Endothelial cell of umbilical vein (primary cell): ENCODE results near the gene RPS18. TPM values are rescaled to one million over a fixed set of nuclear protein-coding genes. Genes with fewer than 3 reads are reported as not detected.

ENCODE experiments used
- BruUV-seq: library from RNA; stranded (reverse); fragments of 400-500 nt; replicated peaks from 2 replicates; lab custom pipeline; 2021; lab: Mats Ljungman, UMichigan
- CTCF ChIA-PET: fragments of 300-600, 350-600 bp; sonication (Branson Sonifier 250); formaldehyde crosslinking; loops from one replicate; lab custom pipeline; 2021; ENCODE audit warnings: antibody characterized with exemption, inconsistent platforms; lab: Charles Lee
- POLR2A ChIA-PET: fragments of 300-600, 350-600 bp; sonication (Branson Sonifier 250); formaldehyde crosslinking; loops from one replicate; lab custom pipeline; 2021; ENCODE audit warnings: antibody characterized with exemption, inconsistent platforms; lab: Charles Lee
- DNase-seq: peaks from one replicate; pipeline ENCODE4 v3.0.0-alpha.2; 2011; ENCODE audit warnings: low read depth, low spot score
- FAIRE-seq: peaks from 2 replicates; lab custom pipeline; 2011; peaks lifted over from hg19 to GRCh38; lab: Jason Lieb, UNC
- H2AFZ ChIP-seq: 2 replicates; pipeline ENCODE4 v1.6.0; 2012; ENCODE audit warnings: low read depth, low read length, control low read depth, inconsistent platforms
- H3K27ac ChIP-seq: 2 replicates; pipeline ENCODE4 v1.5.1; 2011; ENCODE audit warnings: low read depth, mild to moderate bottlenecking, control low read depth, low read length, moderate library complexity; ENCODE audit not compliant: insufficient read depth
- H3K27me3 ChIP-seq, 2 experiments: 2 replicates each; pipeline versions ENCODE4 v1.6.0 to v1.6.1; 2011; ENCODE audit warnings: low read length in 2 of 2, mixed read lengths in 1 of 2; ENCODE audit not compliant: control insufficient read depth in 2 of 2, insufficient read depth in 2 of 2
- H3K36me3 ChIP-seq, 2 experiments: 2 replicates in 1 of 2; 3 replicates in 1 of 2; pipeline ENCODE4 v1.5.1; 2011; ENCODE audit warnings: low read length in 2 of 2, mild to moderate bottlenecking in 1 of 2, moderate library complexity in 1 of 2; ENCODE audit not compliant: control insufficient read depth in 2 of 2, insufficient read depth in 2 of 2; ENCODE audit errors: extremely low read depth in 1 of 2
- H3K4me1 ChIP-seq: 3 replicates; pipeline ENCODE4 v1.5.1; 2011; ENCODE audit warnings: mild to moderate bottlenecking, low read length; ENCODE audit not compliant: control insufficient read depth, insufficient read depth; ENCODE audit errors: extremely low read depth
- H3K4me2 ChIP-seq: 2 replicates; pipeline ENCODE4 v1.6.1; 2011; ENCODE audit warnings: low read length, control low read depth, mixed read lengths; ENCODE audit not compliant: insufficient read depth
- H3K4me3 ChIP-seq, 3 experiments: fragments of 200-600 bp in 1 of 3; sonication (generic), shearing (Covaris generic) in 1 of 3; replicated peaks in 1 of 3; 2 replicates each; pipeline ENCODE4 v1.5.1; 2011 to 2016; ENCODE audit warnings: control low read depth in 3 of 3, low read length in 3 of 3, mild to moderate bottlenecking in 2 of 3, inconsistent platforms in 1 of 3, low read depth in 1 of 3, moderate library complexity in 1 of 3; ENCODE audit not compliant: insufficient read depth in 1 of 3
- H3K79me2 ChIP-seq: 2 replicates; pipeline ENCODE4 v1.6.0; 2012; ENCODE audit warnings: low read length, inconsistent platforms; ENCODE audit not compliant: control insufficient read depth, insufficient read depth
- H3K9ac ChIP-seq: replicated peaks from 2 replicates; pipeline ENCODE3; 2011; ENCODE audit warnings: low read length, control low read depth; ENCODE audit not compliant: insufficient read depth; ENCODE audit errors: extremely low read depth
- H3K9me1 ChIP-seq: replicated peaks from 3 replicates; pipeline ENCODE4 v1.6.0; 2011; ENCODE audit warnings: mild to moderate bottlenecking, low read length; ENCODE audit not compliant: control insufficient read depth, insufficient read depth; ENCODE audit errors: extremely low read depth
- H3K9me3 ChIP-seq: replicated peaks from 2 replicates; pipeline ENCODE4 v1.5.1; 2012; ENCODE audit warnings: low read length, inconsistent platforms; ENCODE audit not compliant: control insufficient read depth, insufficient read depth
- H4K20me1 ChIP-seq: replicated peaks from 2 replicates; pipeline ENCODE3; 2011; ENCODE audit warnings: mild to moderate bottlenecking, low read length; ENCODE audit not compliant: control insufficient read depth, insufficient read depth; ENCODE audit errors: extremely low read depth
- CTCF ChIP-seq, 2 donors: IDR thresholded peaks; 1 replicate in 1 of 2; 2 replicates in 1 of 2; pipeline ENCODE4 v1.5.1; 2011; ENCODE audit warnings: low read length in 2 of 2, mild to moderate bottlenecking in 2 of 2, moderate library complexity in 2 of 2, control low read depth in 1 of 2, inconsistent platforms in 1 of 2, low read depth in 1 of 2; ENCODE audit not compliant: insufficient read depth in 1 of 2; ENCODE audit errors: extremely low read depth in 1 of 2
- EZH2 ChIP-seq: IDR thresholded peaks from 2 replicates; pipeline ENCODE4 v1.6.1; 2012; ENCODE audit warnings: borderline replicate concordance, low read depth, mild to moderate bottlenecking, moderate library complexity, low read length, inconsistent platforms; ENCODE audit not compliant: severe bottlenecking
- FOS ChIP-seq: IDR thresholded peaks from 2 replicates; pipeline ENCODE4 v1.6.1; 2011; ENCODE audit warnings: mild to moderate bottlenecking, low read length, moderate library complexity, borderline replicate concordance; ENCODE audit not compliant: insufficient read depth
- GATA2 ChIP-seq: IDR thresholded peaks from 2 replicates; pipeline ENCODE4 v1.7.0; 2011; ENCODE audit warnings: low read depth, mild to moderate bottlenecking, moderate library complexity, mixed read lengths, low read length; ENCODE audit not compliant: insufficient read length, insufficient read depth
- JUN ChIP-seq: IDR thresholded peaks from 2 replicates; pipeline ENCODE4 v1.6.1; 2011; ENCODE audit warnings: borderline replicate concordance, low read depth; ENCODE audit not compliant: insufficient read length, insufficient read depth
- MAX ChIP-seq: IDR thresholded peaks from 2 replicates; pipeline ENCODE4 v1.6.1; 2011; ENCODE audit not compliant: insufficient read depth, insufficient read length
- MYC ChIP-seq: IDR thresholded peaks from one replicate; pipeline ENCODE4 v1.6.1; 2011; ENCODE audit warnings: mild to moderate bottlenecking, low read depth, low read length
- POLR2A ChIP-seq: IDR thresholded peaks from 2 replicates; pipeline ENCODE4 v1.6.1; 2012; ENCODE audit warnings: low read depth, mild to moderate bottlenecking, control low read depth, low read length
- POLR2AphosphoS5 ChIP-seq: IDR thresholded peaks from 2 replicates; pipeline ENCODE4 v1.6.1; 2012; ENCODE audit warnings: low read depth, mild to moderate bottlenecking, control low read depth, low read length, moderate library complexity; ENCODE audit not compliant: insufficient read depth
- dilution Hi-C: fragments of 300-500 bp; cut with MboI; formaldehyde crosslinking; loops from one replicate; pipeline ENCODE4 v1.15.0; 2019; ENCODE audit warnings: low sequenced_read_pairs; ENCODE audit not compliant: extremely low pct_ligation_motif_present
- intact Hi-C: fragments of 100-400 bp; cut with micrococcal nuclease; formaldehyde crosslinking; loops from one replicate; pipeline ENCODE4 v1.10.0; 2022
- polyA plus RNA-seq, 4 experiments: library from polyadenylated mRNA; depleted of rRNA in 3 of 4; stranded (reverse) in 3 of 4; unstranded in 1 of 4; fragments of >200 nt; gene quantifications; 2 replicates each; pipeline versions ENCODE4 v1.2.1 to v1.2.3, GENCODE V29; 2011 to 2012; ENCODE audit warnings: missing spikeins in 1 of 4
- total RNA-seq: library from RNA; stranded (reverse); gene quantifications from 2 replicates; pipeline ENCODE4 v1.2.3, GENCODE V29; 2021

The RPS18 gene
- total and polyA plus RNA-seq, 2 donors (not counting 3 experiments of a cell fraction or from before 2014, with no cell fraction given): 2,336 to 5,541 TPM

DNA sequence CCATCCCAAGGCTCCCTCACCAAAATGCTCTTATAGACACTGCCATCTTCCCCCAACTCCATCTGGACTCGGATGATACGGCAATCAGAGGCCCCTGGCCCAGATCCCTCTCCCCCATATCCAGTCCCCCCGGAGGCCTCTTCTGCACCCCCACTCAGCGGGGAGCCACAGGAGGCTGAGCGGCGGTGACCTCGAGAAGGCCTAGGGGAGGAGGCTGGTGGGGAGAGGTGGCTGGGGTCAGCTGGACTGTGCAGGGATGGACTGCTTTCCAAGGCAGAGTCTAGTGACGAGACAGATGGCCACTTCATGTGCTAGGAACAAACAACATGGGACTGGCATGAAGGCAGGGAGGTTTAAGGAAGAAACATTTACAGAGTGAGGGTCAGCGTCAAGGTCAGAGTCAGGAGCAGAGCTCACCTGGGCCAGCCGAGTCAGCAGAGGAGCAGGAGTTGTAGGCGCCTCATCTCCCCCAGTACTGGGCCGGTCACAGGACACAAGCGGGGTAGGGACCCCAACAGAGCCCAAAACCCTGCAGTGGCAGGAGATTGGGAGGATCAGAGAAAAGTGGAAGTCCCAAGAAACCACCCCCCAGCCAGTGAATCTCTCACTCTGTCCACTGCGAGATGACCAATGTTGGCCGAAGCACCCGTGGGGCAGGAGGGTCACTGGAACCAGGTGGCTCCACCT lies 21.3 kb downstream of the RPS18 start:
- intact Hi-C loops (no loop called here), dilution Hi-C loops (no loop called here)
- peaks cover 7 to 33% of the 10 kb centered on the region in 2 experiments for H3K36me3 ChIP-seq
- H3K27ac ChIP-seq: no peak overlapping the region
- H4K20me1 ChIP-seq: no peaks in the 10 kb centered on the region
- H3K4me2 ChIP-seq: no peak overlapping the region
- H3K27me3 ChIP-seq: no peaks in the 10 kb centered on the region
- no peak overlapping the region for H2AFZ ChIP-seq
- BruUV-seq: no TSS peak
- no peak for TF ChIP-seq FOS
- no peak for TF ChIP-seq GATA2
- TF ChIP-seq MYC: no peak
- no peak for TF ChIP-seq MAX
- no peak for TF ChIP-seq EZH2
- no peak for TF ChIP-seq POLR2AphosphoS5
- TF ChIP-seq CTCF (IDR thresholded peaks at IDR 0.05; ENCODE audit: extremely low read depth in 1 of 2, insufficient read depth in 1 of 2, low read depth in 1 of 2, low read length in 2 of 2): no peak
- TF ChIP-seq POLR2A: no peak
- TF ChIP-seq JUN: no peak
- H3K9me3 ChIP-seq: no peaks in the 10 kb centered on the region
- no peak for FAIRE-seq
- no peak overlapping the region for H3K9ac ChIP-seq
- POLR2A ChIA-PET: no interaction called here
- CTCF ChIA-PET: no interaction called here
- no peaks in the 10 kb centered on the region for H3K9me1 ChIP-seq
- peaks cover 25% of the 10 kb centered on the region for H3K79me2 ChIP-seq
- no peak for DNase-seq
- H3K4me1 ChIP-seq: peaks cover 17% of the 10 kb centered on the region
- H3K4me3 ChIP-seq: no peak overlapping the region
